Measurements from ENCODE around the gene ATP5ME. TPM values are rescaled to one million over a fixed set of nuclear protein-coding genes. Genes with fewer than 3 reads are reported as not detected.

The ATP5ME gene
- total and polyA plus RNA-seq, 2 of the 13 experiments (the other 11 are each of a cell fraction or from before 2014, with no cell fraction given), result 305 to 753 TPM

GRCh38 chr4:658681-659667 is 15.1 kb downstream of the ATP5ME start (continued):
- TF ChIP-seq ZBTB42 (CRISPR knock-in tag; IDR thresholded peaks at IDR 0.05) (no peak), ZNF275 (CRISPR knock-in tag; IDR thresholded peaks at IDR 0.05; ENCODE audit: borderline replicate concordance) (no peak), ARID2 (CRISPR knock-in tag; IDR thresholded peaks at IDR 0.05; ENCODE audit: borderline replicate concordance) (no peak), TOPORS (CRISPR knock-in tag; IDR thresholded peaks at IDR 0.05) (no peak), FOXM1 (CRISPR knock-in tag; IDR thresholded peaks at IDR 0.05) (0 out of 2 replicates have a peak, but pooled peaks have one; percentile 12), SRSF4 (IDR thresholded peaks at IDR 0.05; ENCODE audit: low read depth, low read length, poor library complexity, severe bottlenecking) (no peak), ERF (CRISPR knock-in tag; IDR thresholded peaks at IDR 0.05) (no peak), TARDBP (CRISPR knock-in tag; IDR thresholded peaks at IDR 0.05) (peak; percentile 74; the same call in 1 of the 2 replicates), RFXAP (CRISPR knock-in tag; IDR thresholded peaks at IDR 0.05; ENCODE audit: borderline replicate concordance) (no peak), KLF6 (CRISPR knock-in tag; IDR thresholded peaks at IDR 0.05) (no peak), ZBTB20 (CRISPR knock-in tag; IDR thresholded peaks at IDR 0.05; ENCODE audit: borderline replicate concordance, low read depth) (peak; percentile 49; the same call in 1 of the 2 replicates), TAF15 (IDR thresholded peaks at IDR 0.05; ENCODE audit: low read depth, low read length, poor library complexity, severe bottlenecking) (no peak), KLF9 (CRISPR knock-in tag; IDR thresholded peaks at IDR 0.05; ENCODE audit: low read depth) (no peak), MTA3 (CRISPR knock-in tag; IDR thresholded peaks at IDR 0.05) (no peak), BRD4 (CRISPR knock-in tag; IDR thresholded peaks at IDR 0.05) (no peak; the same call in 1 of the 2 replicates), NKX3-1 (CRISPR knock-in tag; IDR thresholded peaks at IDR 0.05) (no peak), ZNF572 (CRISPR knock-in tag; IDR thresholded peaks at IDR 0.05) (no peak), ZNF282 (IDR thresholded peaks at IDR 0.05; ENCODE audit: partially characterized antibody) (no peak), ATF1 (CRISPR knock-in tag; IDR thresholded peaks at IDR 0.05) (no peak), ZXDC (CRISPR knock-in tag; IDR thresholded peaks at IDR 0.05) (no peak), ZNF83 (CRISPR knock-in tag; IDR thresholded peaks at IDR 0.05; ENCODE audit: borderline replicate concordance) (no peak), PRDM4 (CRISPR knock-in tag; IDR thresholded peaks at IDR 0.05; ENCODE audit: borderline replicate concordance) (no peak), NPAS2 (CRISPR knock-in tag; IDR thresholded peaks at IDR 0.05; ENCODE audit: borderline replicate concordance) (no peak), HNF4A (CRISPR knock-in tag; IDR thresholded peaks at IDR 0.05) (peak; percentile 60)

Measured in HepG2 (cell line).